Osteocyte (in vitro differentiated cells): ENCODE results near the gene RET. TPM values are rescaled to one million over a fixed set of nuclear protein-coding genes. Genes with fewer than 3 reads are reported as not detected.

Experiments
- DNase-seq: peaks from one replicate; pipeline ENCODE4 v3.0.0; 2021; ENCODE audit warnings: mixed read lengths; ENCODE audit not compliant: unreplicated experiment; ENCODE audit errors: extremely low spot score
- H3K27ac Mint-ChIP-seq: one replicate; pipeline ENCODE4 v1.8.0; 2021; ENCODE audit warnings: mild to moderate bottlenecking, mixed read lengths; ENCODE audit not compliant: unreplicated experiment
- H3K27me3 Mint-ChIP-seq: one replicate; pipeline ENCODE4 v1.8.0; 2021; ENCODE audit warnings: mixed read lengths; ENCODE audit not compliant: unreplicated experiment
- H3K36me3 Mint-ChIP-seq: one replicate; pipeline ENCODE4 v1.8.0; 2021; ENCODE audit warnings: mixed read lengths; ENCODE audit not compliant: unreplicated experiment
- H3K4me1 Mint-ChIP-seq: one replicate; pipeline ENCODE4 v1.8.0; 2021; ENCODE audit warnings: mixed read lengths; ENCODE audit not compliant: unreplicated experiment
- H3K4me3 Mint-ChIP-seq: one replicate; pipeline ENCODE4 v1.8.0; 2021; ENCODE audit warnings: mild to moderate bottlenecking, moderate library complexity, mixed read lengths; ENCODE audit not compliant: unreplicated experiment
- H3K9me3 Mint-ChIP-seq: one replicate; pipeline ENCODE4 v1.8.0; 2021; ENCODE audit warnings: mixed read lengths; ENCODE audit not compliant: unreplicated experiment
- CTCF ChIP-seq: fragments of 200-600 bp; sonication (generic); IDR thresholded peaks from 2 replicates; pipeline ENCODE4 v1.5.0; 2021; ENCODE audit warnings: antibody characterized with exemption, mild to moderate bottlenecking, moderate library complexity
- total RNA-seq: library from RNA; stranded (reverse); gene quantifications from 2 replicates; pipeline ENCODE4 v1.2.1, GENCODE V29; 2021

Gene RET
- total RNA-seq, 1 donor from 2014 or later = 0.43 TPM

GRCh38 chr10:43111921-43112607 lies 35.2 kb downstream of the RET start:
- H3K9me3 Mint-ChIP-seq = no peaks in the 10 kb centered on the region
- no peak overlapping the region for H3K4me3 Mint-ChIP-seq
- H3K36me3 Mint-ChIP-seq = no peaks in the 10 kb centered on the region
- no peak for DNase-seq
- H3K4me1 Mint-ChIP-seq = peaks cover 5% of the 10 kb centered on the region
- H3K27me3 Mint-ChIP-seq = no peaks in the 10 kb centered on the region
- no peak overlapping the region for H3K27ac Mint-ChIP-seq
- TF ChIP-seq CTCF = no peak

- peaks cover 2% of the 10 kb centered on the region for H3K27me3 Mint-ChIP-seq
- H3K4me3 Mint-ChIP-seq = no peak overlapping the region
- H3K36me3 Mint-ChIP-seq = no peaks in the 10 kb centered on the region
- no peak overlapping the region for H3K27ac Mint-ChIP-seq
- no peaks in the 10 kb centered on the region for H3K9me3 Mint-ChIP-seq
- no peak for TF ChIP-seq CTCF
- no peak for DNase-seq
- H3K4me1 Mint-ChIP-seq = peaks cover 5% of the 10 kb centered on the region
These were observed 35.7 kb downstream of the RET start for GRCh38 chr10:43112608-43112961.

GRCh38 chr10:43113201-43114087 lies 36.6 kb downstream of the RET start:
- no peak for TF ChIP-seq CTCF
- Mint-ChIP-seq H3K4me3 (no peak overlapping the region), H3K9me3 (no peaks in the 10 kb centered on the region), H3K27ac (no peak overlapping the region), H3K36me3 (no peaks in the 10 kb centered on the region), H3K27me3 (peaks cover 4% of the 10 kb centered on the region), H3K4me1 (peaks cover 5% of the 10 kb centered on the region)
- DNase-seq = no peak

- TF ChIP-seq CTCF = no peak
- DNase-seq = no peak
- peaks cover 4% of the 10 kb centered on the region for H3K27me3 Mint-ChIP-seq
- H3K36me3 Mint-ChIP-seq = no peaks in the 10 kb centered on the region
- no peak overlapping the region for H3K4me3 Mint-ChIP-seq
- H3K4me1 Mint-ChIP-seq = peaks cover 5% of the 10 kb centered on the region
- no peaks in the 10 kb centered on the region for H3K9me3 Mint-ChIP-seq
- no peak overlapping the region for H3K27ac Mint-ChIP-seq
These were observed 37.3 kb downstream of the RET start for GRCh38 chr10:43114088-43114742.
